Upper lobe of left lung (tissue), 4 donors: ENCODE data around the gene FA2H.

Source experiments
- EP300 ChIP-seq, 4 donors: sonication (generic); formaldehyde crosslinking; IDR thresholded peaks; one replicate each; pipeline ENCODE4 v1.5.1; 2017; ENCODE audit warnings: antibody characterized with exemption in 4 of 4, control low read depth in 2 of 4
- POLR2A ChIP-seq, 4 donors: fragments of 450-650 bp; IDR thresholded peaks; one replicate each; pipeline ENCODE4 v1.5.1; 2016 to 2017; ENCODE audit warnings: antibody characterized with exemption in 4 of 4, mild to moderate bottlenecking in 2 of 4

DNA sequence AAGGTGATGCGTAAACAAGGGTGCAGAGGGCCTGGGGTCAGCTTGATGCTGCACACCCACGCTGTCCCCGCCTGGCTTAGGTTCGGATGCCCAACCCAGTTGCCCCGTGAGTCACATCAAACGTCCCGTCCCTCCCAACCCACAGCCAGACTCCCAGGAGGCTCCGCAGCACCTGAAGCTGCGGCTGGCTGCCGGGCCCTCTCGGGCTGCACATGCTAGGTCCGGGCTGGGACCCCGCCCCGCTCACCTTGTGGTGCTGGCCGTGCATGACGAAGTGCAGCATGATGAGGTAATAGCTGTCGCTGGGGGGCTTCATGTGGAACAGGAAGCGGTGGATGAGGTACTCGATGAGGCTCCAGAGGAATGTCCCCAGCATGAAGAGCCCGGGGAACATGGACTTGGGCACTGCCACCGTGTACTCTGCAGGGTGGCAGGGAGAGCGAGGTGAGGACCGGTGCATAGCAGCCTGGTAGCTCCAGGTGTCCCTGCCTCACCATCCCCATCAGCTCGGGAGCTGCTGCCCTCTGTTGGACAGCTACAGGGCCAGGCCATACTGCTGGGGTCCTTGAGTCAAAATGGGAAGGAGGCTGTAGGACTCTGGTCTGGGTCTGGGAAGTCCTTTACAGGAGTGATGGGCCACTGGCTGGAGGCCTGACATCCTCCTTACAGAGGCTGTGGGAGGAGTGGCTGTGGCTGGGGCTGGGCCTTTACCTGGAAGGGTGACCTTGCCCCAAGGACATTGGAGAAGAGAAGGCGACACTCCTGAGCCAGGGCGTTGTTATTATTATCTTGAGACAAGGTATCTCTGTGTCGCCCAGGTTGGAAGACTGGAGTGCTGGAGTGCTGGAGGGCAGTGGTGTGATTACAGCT is 55.6 kb downstream of the FA2H start:
- TF ChIP-seq POLR2A (IDR thresholded peaks at IDR 0.05) (no peak), EP300 (IDR thresholded peaks at IDR 0.05) (no peak)
